IMR-90 (cell line): ENCODE data around the gene PSMB2. TPM values are rescaled to one million over a fixed set of nuclear protein-coding genes. Genes with fewer than 3 reads are reported as not detected.

Experiments used
- ATAC-seq: fragments of 200-7000 bp; cut with Tn5 transposase; 2 replicates; pipeline ENCODE4 v1.9.1; 2020; ENCODE audit warnings: low read depth, mild to moderate bottlenecking, moderate library complexity
- BruUV-seq: library from RNA; stranded (reverse); fragments of 400-500 nt; replicated peaks from 2 replicates; lab custom pipeline; 2021; lab: Mats Ljungman, UMichigan
- CTCF ChIA-PET: fragments of 300-600 bp; formaldehyde crosslinking; extraction: SDS; loops from one replicate; lab custom pipeline; 2021; ENCODE audit warnings: antibody characterized with exemption; lab: Yijun Ruan, JAX
- POLR2A ChIA-PET: fragments of 300-600 bp; sonication (Branson Sonifier 250); formaldehyde crosslinking; loops from one replicate; lab custom pipeline; 2022; ENCODE audit warnings: antibody characterized with exemption; ENCODE audit not compliant: unreplicated experiment; lab: Charles Lee
- DNase-seq: peaks from one replicate; pipeline ENCODE4 v3.0.0; 2013
- H2AFZ ChIP-seq: replicated peaks from 2 replicates; pipeline ENCODE3; 2013; ENCODE audit warnings: low read length, mild to moderate bottlenecking; ENCODE audit not compliant: poor library complexity
- H2AK5ac ChIP-seq: 2 replicates; pipeline ENCODE4 v1.6.1; 2013; ENCODE audit warnings: low read depth, low read length, inconsistent platforms
- H2AK9ac ChIP-seq: replicated peaks from 2 replicates; pipeline ENCODE3; 2013; ENCODE audit warnings: mild to moderate bottlenecking, low read depth, low read length, moderate library complexity; ENCODE audit not compliant: poor library complexity
- H2BK120ac ChIP-seq: 2 replicates; pipeline ENCODE4 v1.6.1; 2013; ENCODE audit warnings: low read depth, low read length, inconsistent platforms
- H2BK15ac ChIP-seq: 3 replicates; pipeline ENCODE4 v1.6.1; 2013; ENCODE audit warnings: low read depth, low read length, inconsistent platforms
- H2BK20ac ChIP-seq: 2 replicates; pipeline ENCODE4 v1.6.1; 2013; ENCODE audit warnings: low read depth, mild to moderate bottlenecking, inconsistent platforms, low read length, moderate library complexity
- H2BK5ac ChIP-seq: 2 replicates; pipeline ENCODE4 v1.6.1; 2013; ENCODE audit warnings: mild to moderate bottlenecking, low read depth, low read length, inconsistent platforms; ENCODE audit not compliant: poor library complexity, severe bottlenecking
- H3K14ac ChIP-seq: replicated peaks from 2 replicates; pipeline ENCODE4 v1.6.1; 2013; ENCODE audit warnings: low read depth, low read length, inconsistent platforms
- H3K18ac ChIP-seq: 2 replicates; pipeline ENCODE4 v1.6.1; 2013; ENCODE audit warnings: low read depth, low read length, control low read depth
- H3K23ac ChIP-seq: 2 replicates; pipeline ENCODE4 v1.6.1; 2013; ENCODE audit warnings: low read depth, low read length, inconsistent platforms
- H3K27ac ChIP-seq: 2 replicates; pipeline ENCODE4 v1.5.1; 2013; ENCODE audit warnings: mild to moderate bottlenecking, control low read depth, low read length; ENCODE audit not compliant: insufficient read depth
- H3K27me3 ChIP-seq: 2 replicates; pipeline ENCODE4 v1.6.1; 2013; ENCODE audit warnings: low read length; ENCODE audit not compliant: control insufficient read depth, insufficient read depth
- H3K36me3 ChIP-seq: 2 replicates; pipeline ENCODE4 v1.6.1; 2013; ENCODE audit warnings: low read length, mixed read lengths; ENCODE audit not compliant: control insufficient read depth, insufficient read depth
- H3K4ac ChIP-seq: 2 replicates; pipeline ENCODE4 v1.6.1; 2013; ENCODE audit warnings: low read depth, low read length, inconsistent platforms
- H3K4me1 ChIP-seq: 2 replicates; pipeline ENCODE4 v1.6.1; 2013; ENCODE audit warnings: low read length, mixed read lengths; ENCODE audit not compliant: control insufficient read depth, insufficient read depth
- H3K4me2 ChIP-seq: 2 replicates; pipeline ENCODE4 v1.6.1; 2013; ENCODE audit warnings: low read depth, mild to moderate bottlenecking, control low read depth, low read length, moderate library complexity
- H3K4me3 ChIP-seq: 2 replicates; pipeline ENCODE4 v1.5.1; 2013; ENCODE audit warnings: low read depth, mild to moderate bottlenecking, control low read depth, low read length, moderate library complexity; ENCODE audit not compliant: insufficient read depth
- H3K56ac ChIP-seq: 2 replicates; pipeline ENCODE4 v1.6.1; 2013; ENCODE audit warnings: low read length, inconsistent platforms; ENCODE audit not compliant: insufficient read depth; ENCODE audit errors: extremely low read depth
- H3K79me1 ChIP-seq, 2 experiments: 2 replicates each; pipeline ENCODE4 v1.6.1; 2013; ENCODE audit warnings: low read length in 2 of 2, inconsistent platforms in 1 of 2, low read depth in 1 of 2
- H3K9ac ChIP-seq: 2 replicates; pipeline ENCODE4 v1.6.1; 2013; ENCODE audit warnings: low read depth, low read length, control low read depth
- H3K9me1 ChIP-seq: 2 replicates; pipeline ENCODE4 v1.6.1; 2013; ENCODE audit warnings: low read length, inconsistent platforms; ENCODE audit not compliant: insufficient read depth
- H3K9me3 ChIP-seq: 2 replicates; pipeline ENCODE4 v1.6.1; 2013; ENCODE audit warnings: low read length; ENCODE audit not compliant: control insufficient read depth, insufficient read depth
- H4K20me1 ChIP-seq: 2 replicates; pipeline ENCODE4 v1.6.1; 2013; ENCODE audit warnings: low read length, inconsistent platforms; ENCODE audit not compliant: insufficient read depth
- H4K5ac ChIP-seq: 2 replicates; pipeline ENCODE4 v1.6.1; 2013; ENCODE audit warnings: mild to moderate bottlenecking, low read depth, low read length, control low read depth
- H4K8ac ChIP-seq, 2 experiments: 2 replicates each; pipeline ENCODE4 v1.6.1; 2013; ENCODE audit warnings: low read depth in 2 of 2, low read length in 2 of 2, control low read depth in 1 of 2, inconsistent platforms in 1 of 2
- H4K91ac ChIP-seq: 2 replicates; pipeline ENCODE4 v1.6.1; 2013; ENCODE audit warnings: low read depth, low read length, inconsistent platforms; ENCODE audit not compliant: insufficient read depth
- CHD1 ChIP-seq: IDR thresholded peaks from 2 replicates; pipeline ENCODE4 v1.6.1; 2012; ENCODE audit warnings: low read depth, low read length, improper control_type of control experiment
- FOS ChIP-seq: fragments of 150-350 bp; IDR thresholded peaks from 2 replicates; pipeline ENCODE4 v1.6.1; 2016; ENCODE audit warnings: low read depth, low read length
- MAFK ChIP-seq: IDR thresholded peaks from 2 replicates; pipeline ENCODE4 v1.6.1; 2012; ENCODE audit warnings: low read depth, low read length, improper control_type of control experiment
- MAZ ChIP-seq: IDR thresholded peaks from 2 replicates; pipeline ENCODE4 v1.6.1; 2012; ENCODE audit warnings: low read depth, mild to moderate bottlenecking, low read length, improper control_type of control experiment, moderate library complexity, borderline replicate concordance
- POLR2A ChIP-seq: IDR thresholded peaks from 2 replicates; pipeline ENCODE4 v1.6.1; 2012; ENCODE audit warnings: mild to moderate bottlenecking, low read depth, low read length
- RAD21 ChIP-seq: IDR thresholded peaks from 2 replicates; pipeline ENCODE4 v1.6.1; 2012; ENCODE audit warnings: low read length, improper control_type of control experiment
- RFX5 ChIP-seq: IDR thresholded peaks from 2 replicates; pipeline ENCODE4 v1.8.0; 2012; ENCODE audit warnings: low read depth, mild to moderate bottlenecking, low read length, moderate library complexity
- SMC3 ChIP-seq: fragments of 150-350 bp; IDR thresholded peaks from 2 replicates; pipeline ENCODE4 v1.6.1; 2016; ENCODE audit warnings: low read depth, mild to moderate bottlenecking, antibody characterized with exemption, low read length, moderate library complexity
- WGBS, 2 experiments: methylation state at CpG; one replicate each; pipeline versions ENCODE4 v1.1.5 to v1.1.7; 2013; ENCODE audit warnings: missing lambda C conversion rate in 2 of 2; ENCODE audit not compliant: insufficient read length in 1 of 2; ENCODE audit errors: extremely low coverage in 2 of 2; 5-methylcytosine and 5-hydroxymethylcytosine counted together
- dilution Hi-C: fragments of 300-500 bp; cut with HindIII; formaldehyde crosslinking; loops from one replicate; pipeline ENCODE4 v1.14.3; 2018; ENCODE audit warnings: low sequenced_read_pairs; ENCODE audit not compliant: unreplicated experiment
- in situ Hi-C: fragments of 300-500 bp; cut with MboI; formaldehyde crosslinking; loops from 3 replicates; pipeline ENCODE4 v1.14.3; 2019; ENCODE audit warnings: low sequenced_read_pairs, inconsistent platforms, mixed read lengths
- intact Hi-C: fragments of 100-400 bp; cut with micrococcal nuclease; formaldehyde crosslinking; loops from 2 replicates; pipeline ENCODE4 v1.10.0; 2022
- polyA plus RNA-seq, 3 experiments: library from polyadenylated mRNA; depleted of rRNA; stranded (reverse); fragments of >200 nt; gene quantifications; 2 replicates each; pipeline ENCODE4 v1.2.3, GENCODE V29; 2012; ENCODE audit warnings: low replicate concordance in 1 of 3
- total RNA-seq: library from RNA; depleted of rRNA; stranded (reverse); fragments of >200 nt; gene quantifications from 2 replicates; pipeline ENCODE4 v1.2.3, GENCODE V29; 2012
- TF ChIP-seq, protein P1 (sequence below): conservative IDR thresholded peaks from 2 replicates; pipeline ENCODE4 v1.5.1; 2012; ENCODE audit warnings: mild to moderate bottlenecking, low read depth, low read length, improper control_type of control experiment
- TF ChIP-seq, protein P2 (sequence below): fragments of 150-350 bp; IDR thresholded peaks from 2 replicates; pipeline ENCODE4 v1.6.1; 2016; ENCODE audit warnings: low read depth, mild to moderate bottlenecking, low read length, moderate library complexity, borderline replicate concordance

PSMB2 gene
- total and polyA plus RNA-seq, 2 of the 4 experiments (the other 2 are of a cell fraction): 23.8 to 86.2 TPM

DNA sequence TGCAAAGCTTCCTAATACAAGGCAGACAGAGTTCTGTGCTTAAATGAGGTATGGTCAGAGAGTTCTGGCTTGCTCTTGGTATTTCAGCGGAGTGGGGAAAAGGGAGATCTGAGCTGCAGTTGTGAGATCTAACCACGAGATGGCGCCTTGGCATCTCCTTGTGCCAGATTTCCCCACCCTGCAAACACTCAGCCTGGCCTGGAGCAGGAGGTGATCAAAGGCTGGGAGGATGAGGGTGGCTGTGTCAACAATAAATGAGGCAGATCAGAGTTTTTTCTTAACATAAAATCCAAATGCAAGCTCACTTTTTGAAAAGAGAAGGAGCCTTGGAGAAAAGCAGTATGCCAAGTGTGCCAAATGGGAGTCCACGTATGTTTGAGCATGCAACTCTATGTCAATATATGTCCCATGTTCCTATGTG is 72.3 kb downstream of the PSMB2 start:
- Histone ChIP-seq H3K4me1 (no peaks in the 10 kb centered on the region; the same call in 1 of the 2 replicates), H3K4me3 (no peak overlapping the region), H4K20me1 (peaks cover 16% of the 10 kb centered on the region), H2BK20ac (no peak overlapping the region), H3K79me1 (peaks cover 0 to 7% of the 10 kb centered on the region in 2 experiments; a peak in 1 of 4 replicates), H3K4me2 (no peak overlapping the region), H3K4ac (no peak overlapping the region), H4K5ac (no peak overlapping the region), H3K9me1 (no peaks in the 10 kb centered on the region), H3K14ac (no peak overlapping the region), H3K36me3 (peaks cover 17% of the 10 kb centered on the region), H3K9ac (no peak overlapping the region), H2AK9ac (peak overlapping the region; percentile 34), H3K56ac (no peak overlapping the region), H3K27me3 (peaks cover 19% of the 10 kb centered on the region), H2AK5ac (no peak overlapping the region), H2BK5ac (no peak overlapping the region), H3K23ac (no peak overlapping the region), H3K27ac (no peak overlapping the region), H2AFZ (no peak overlapping the region), H4K91ac (no peak overlapping the region), H3K18ac (no peak overlapping the region), H2BK15ac (no peak overlapping the region), H2BK120ac (no peak overlapping the region), H4K8ac (no peak overlapping the region), H3K9me3 (no peaks in the 10 kb centered on the region)
- 100% methylated on average over 1 of the region's 4 CpGs; no CpG with 5 or more reads in 1 of the 2 experiments for WGBS, 2 experiments
- dilution Hi-C loops: no loop called here
- in situ Hi-C loops: loop anchor here (5.0 to 10.0 kb wide), 2 partner anchors 158 to 374 kb away; partner anchors contain the start of gene SFPQ
- POLR2A ChIA-PET: interaction anchor here (0.6 kb wide), 2 partner anchors 20 to 146 kb away, joined by 3 to 6 read pairs; no protein-coding TSS in a partner anchor
- no TSS peak for BruUV-seq
- intact Hi-C loops: loop anchor here (1.0 kb wide), 3 partner anchors 146 to 205 kb away; no protein-coding TSS in a partner anchor
- DNase-seq: peak; percentile 60
- TF ChIP-seq RAD21: peak; percentile 87
- TF ChIP-seq MAZ: no peak
- TF ChIP-seq, protein P1, sequence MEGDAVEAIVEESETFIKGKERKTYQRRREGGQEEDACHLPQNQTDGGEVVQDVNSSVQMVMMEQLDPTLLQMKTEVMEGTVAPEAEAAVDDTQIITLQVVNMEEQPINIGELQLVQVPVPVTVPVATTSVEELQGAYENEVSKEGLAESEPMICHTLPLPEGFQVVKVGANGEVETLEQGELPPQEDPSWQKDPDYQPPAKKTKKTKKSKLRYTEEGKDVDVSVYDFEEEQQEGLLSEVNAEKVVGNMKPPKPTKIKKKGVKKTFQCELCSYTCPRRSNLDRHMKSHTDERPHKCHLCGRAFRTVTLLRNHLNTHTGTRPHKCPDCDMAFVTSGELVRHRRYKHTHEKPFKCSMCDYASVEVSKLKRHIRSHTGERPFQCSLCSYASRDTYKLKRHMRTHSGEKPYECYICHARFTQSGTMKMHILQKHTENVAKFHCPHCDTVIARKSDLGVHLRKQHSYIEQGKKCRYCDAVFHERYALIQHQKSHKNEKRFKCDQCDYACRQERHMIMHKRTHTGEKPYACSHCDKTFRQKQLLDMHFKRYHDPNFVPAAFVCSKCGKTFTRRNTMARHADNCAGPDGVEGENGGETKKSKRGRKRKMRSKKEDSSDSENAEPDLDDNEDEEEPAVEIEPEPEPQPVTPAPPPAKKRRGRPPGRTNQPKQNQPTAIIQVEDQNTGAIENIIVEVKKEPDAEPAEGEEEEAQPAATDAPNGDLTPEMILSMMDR: peak; percentile 82
- TF ChIP-seq MAFK: no peak
- TF ChIP-seq CHD1: no peak
- TF ChIP-seq RFX5: no peak
- TF ChIP-seq, protein P2, sequence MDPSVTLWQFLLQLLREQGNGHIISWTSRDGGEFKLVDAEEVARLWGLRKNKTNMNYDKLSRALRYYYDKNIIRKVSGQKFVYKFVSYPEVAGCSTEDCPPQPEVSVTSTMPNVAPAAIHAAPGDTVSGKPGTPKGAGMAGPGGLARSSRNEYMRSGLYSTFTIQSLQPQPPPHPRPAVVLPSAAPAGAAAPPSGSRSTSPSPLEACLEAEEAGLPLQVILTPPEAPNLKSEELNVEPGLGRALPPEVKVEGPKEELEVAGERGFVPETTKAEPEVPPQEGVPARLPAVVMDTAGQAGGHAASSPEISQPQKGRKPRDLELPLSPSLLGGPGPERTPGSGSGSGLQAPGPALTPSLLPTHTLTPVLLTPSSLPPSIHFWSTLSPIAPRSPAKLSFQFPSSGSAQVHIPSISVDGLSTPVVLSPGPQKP: no peak
- TF ChIP-seq SMC3: peak; percentile 93
- no peak for TF ChIP-seq FOS
- TF ChIP-seq POLR2A: peak; percentile 43; the same call in 1 of the 2 replicates
- peak; percentile 68 for ATAC-seq
- CTCF ChIA-PET: interaction anchor here (0.8 to 2.4 kb wide), 11 partner anchors 11 to 204 kb away, joined by 3 to 10 read pairs (median 5); partner anchors contain the start of genes CLSPN, KIAA0319L and NCDN
